RWPE2 (cell line): ENCODE measurements around the gene ECM2.

Experiments
- ATAC-seq: fragments of 200-7000 bp; cut with Tn5 transposase; 3 replicates; pipeline ENCODE4 v1.9.1; 2021; ENCODE audit warnings: low read depth
- DNase-seq: peaks from one replicate; pipeline ENCODE4 v3.0.0-alpha.2; 2020; ENCODE audit warnings: low spot score
- H3K27ac ChIP-seq: fragments of 450-650 bp; 2 replicates; pipeline ENCODE4 v1.5.1; 2017; ENCODE audit warnings: mild to moderate bottlenecking; ENCODE audit not compliant: poor library complexity, severe bottlenecking
- H3K27me3 ChIP-seq: fragments of 250-450 bp; sonication (Bioruptor Pico); 2 replicates; pipeline ENCODE4 v1.5.1; 2021; ENCODE audit warnings: mild to moderate bottlenecking, moderate library complexity; ENCODE audit not compliant: insufficient read depth, poor library complexity, severe bottlenecking
- H3K36me3 ChIP-seq: fragments of 250-450 bp; sonication (Bioruptor Pico); 2 replicates; pipeline ENCODE4 v1.5.1; 2020; ENCODE audit warnings: low read depth, mild to moderate bottlenecking, moderate library complexity
- H3K4me1 ChIP-seq: fragments of 250-450 bp; sonication (Bioruptor Pico); 2 replicates; pipeline ENCODE4 v1.5.1; 2021; ENCODE audit warnings: mild to moderate bottlenecking, moderate library complexity; ENCODE audit not compliant: insufficient read depth, poor library complexity, severe bottlenecking
- H3K4me3 ChIP-seq: fragments of 250-450 bp; sonication (Bioruptor Pico); 2 replicates; pipeline ENCODE4 v1.5.1; 2021; ENCODE audit warnings: mild to moderate bottlenecking, moderate library complexity; ENCODE audit not compliant: severe bottlenecking
- H3K9me3 ChIP-seq: fragments of 250-450 bp; sonication (Bioruptor Pico); 2 replicates; pipeline ENCODE4 v1.5.1; 2021; ENCODE audit warnings: mild to moderate bottlenecking, moderate library complexity; ENCODE audit not compliant: severe bottlenecking
- CTCF ChIP-seq: fragments of 450-650 bp; IDR thresholded peaks from one replicate; pipeline ENCODE4 v1.5.1; 2017; ENCODE audit warnings: mild to moderate bottlenecking, moderate library complexity; ENCODE audit not compliant: poor library complexity, severe bottlenecking

The ECM2 gene

GRCh38 chr9:92478783-92479182, 57.0 kb downstream of the ECM2 start:
- H3K36me3 ChIP-seq, result no peaks in the 10 kb centered on the region
- no peak for TF ChIP-seq CTCF
- no peaks in the 10 kb centered on the region for H3K27me3 ChIP-seq
- peaks cover 18% of the 10 kb centered on the region for H3K4me1 ChIP-seq
- H3K4me3 ChIP-seq, result no peak overlapping the region
- ATAC-seq, result no peak
- no peak overlapping the region for H3K27ac ChIP-seq
- H3K9me3 ChIP-seq, result no peaks in the 10 kb centered on the region
- no peak for DNase-seq

GRCh38 chr9:92476962-92477361, 58.8 kb downstream of the ECM2 start:
- Histone ChIP-seq H3K27ac (no peak overlapping the region), H3K4me3 (no peak overlapping the region), H3K36me3 (no peaks in the 10 kb centered on the region), H3K9me3 (no peaks in the 10 kb centered on the region), H3K4me1 (peaks cover 18% of the 10 kb centered on the region), H3K27me3 (no peaks in the 10 kb centered on the region)
- DNase-seq (no peak), ATAC-seq (no peak)
- no peak for TF ChIP-seq CTCF

- no peak for TF ChIP-seq CTCF
- Histone ChIP-seq H3K27me3 (no peaks in the 10 kb centered on the region), H3K4me3 (no peak overlapping the region), H3K9me3 (no peaks in the 10 kb centered on the region), H3K27ac (no peak overlapping the region), H3K36me3 (no peaks in the 10 kb centered on the region), H3K4me1 (no peaks in the 10 kb centered on the region)
- DNase-seq, result no peak
- no peak for ATAC-seq
Observed at GRCh38 chr9:92474587-92474986, 61.2 kb downstream of the ECM2 start.

- DNase-seq (no peak), ATAC-seq (peak; percentile 41; the same call in 1 of the 3 replicates)
- TF ChIP-seq CTCF, result no peak
- H3K9me3 ChIP-seq, result no peaks in the 10 kb centered on the region
- H3K27me3 ChIP-seq, result no peaks in the 10 kb centered on the region
- H3K36me3 ChIP-seq, result no peaks in the 10 kb centered on the region
- H3K4me1 ChIP-seq, result peaks cover 5% of the 10 kb centered on the region
- no peak overlapping the region for H3K4me3 ChIP-seq
- no peak overlapping the region for H3K27ac ChIP-seq
Observed at GRCh38 chr9:92468206-92468605, 67.6 kb downstream of the ECM2 start.

- no peak for TF ChIP-seq CTCF
- no peak overlapping the region for H3K27ac ChIP-seq
- no peak for DNase-seq
Observed at GRCh38 chr9:92467511-92467910, 68.3 kb downstream of the ECM2 start.

More at GRCh38 chr9:92467511-92467910, 68.3 kb downstream of the ECM2 start:
- Histone ChIP-seq H3K9me3 (no peaks in the 10 kb centered on the region), H3K27me3 (no peaks in the 10 kb centered on the region), H3K4me1 (peaks cover 5% of the 10 kb centered on the region), H3K4me3 (no peak overlapping the region), H3K36me3 (no peaks in the 10 kb centered on the region)
- no peak for ATAC-seq
